Adipocyte (in vitro differentiated cells): ENCODE data around the gene PIAS4.

ENCODE experiments used
- DNase-seq: peaks from one replicate; pipeline ENCODE4 v3.0.0-alpha.2; 2015; ENCODE audit warnings: low read depth
- H3K27me3 ChIP-seq: replicated peaks from 2 replicates; pipeline ENCODE4 v1.7.0; 2013; ENCODE audit warnings: mild to moderate bottlenecking, low read length, moderate library complexity; ENCODE audit not compliant: control insufficient read depth, insufficient read depth
- H3K36me3 ChIP-seq: 2 replicates; pipeline ENCODE4 v1.7.0; 2013; ENCODE audit warnings: low read length, mild to moderate bottlenecking, moderate library complexity; ENCODE audit not compliant: control insufficient read depth, insufficient read depth, severe bottlenecking
- H3K4me1 ChIP-seq: 2 replicates; pipeline ENCODE4 v1.7.0; 2013; ENCODE audit warnings: mild to moderate bottlenecking, low read length, moderate library complexity; ENCODE audit not compliant: control insufficient read depth, insufficient read depth
- H3K4me3 ChIP-seq: 2 replicates; pipeline ENCODE4 v1.7.0; 2013; ENCODE audit warnings: mild to moderate bottlenecking, low read length, moderate library complexity
- H3K9ac ChIP-seq: 2 replicates; pipeline ENCODE4 v1.7.0; 2013; ENCODE audit warnings: mild to moderate bottlenecking, low read length, moderate library complexity
- H3K9me3 ChIP-seq: 2 replicates; pipeline ENCODE4 v1.7.0; 2013; ENCODE audit warnings: mild to moderate bottlenecking, low read length, moderate library complexity; ENCODE audit not compliant: control insufficient read depth

The PIAS4 gene

GRCh38 chr19:4081441-4082129 lies 74.0 kb downstream of the PIAS4 start:
- DNase-seq = no peak
- H3K27me3 ChIP-seq = no peaks in the 10 kb centered on the region
- H3K4me3 ChIP-seq = no peak overlapping the region
- H3K36me3 ChIP-seq = no peaks in the 10 kb centered on the region
- no peak overlapping the region for H3K9ac ChIP-seq
- H3K9me3 ChIP-seq = no peaks in the 10 kb centered on the region
- H3K4me1 ChIP-seq = no peaks in the 10 kb centered on the region

- Histone ChIP-seq H3K4me1 (no peaks in the 10 kb centered on the region), H3K27me3 (no peaks in the 10 kb centered on the region), H3K9ac (no peak overlapping the region), H3K36me3 (no peaks in the 10 kb centered on the region), H3K9me3 (no peaks in the 10 kb centered on the region), H3K4me3 (no peak overlapping the region)
- no peak for DNase-seq
These were observed 74.6 kb downstream of the PIAS4 start for GRCh38 chr19:4082172-4082571.

DNA sequence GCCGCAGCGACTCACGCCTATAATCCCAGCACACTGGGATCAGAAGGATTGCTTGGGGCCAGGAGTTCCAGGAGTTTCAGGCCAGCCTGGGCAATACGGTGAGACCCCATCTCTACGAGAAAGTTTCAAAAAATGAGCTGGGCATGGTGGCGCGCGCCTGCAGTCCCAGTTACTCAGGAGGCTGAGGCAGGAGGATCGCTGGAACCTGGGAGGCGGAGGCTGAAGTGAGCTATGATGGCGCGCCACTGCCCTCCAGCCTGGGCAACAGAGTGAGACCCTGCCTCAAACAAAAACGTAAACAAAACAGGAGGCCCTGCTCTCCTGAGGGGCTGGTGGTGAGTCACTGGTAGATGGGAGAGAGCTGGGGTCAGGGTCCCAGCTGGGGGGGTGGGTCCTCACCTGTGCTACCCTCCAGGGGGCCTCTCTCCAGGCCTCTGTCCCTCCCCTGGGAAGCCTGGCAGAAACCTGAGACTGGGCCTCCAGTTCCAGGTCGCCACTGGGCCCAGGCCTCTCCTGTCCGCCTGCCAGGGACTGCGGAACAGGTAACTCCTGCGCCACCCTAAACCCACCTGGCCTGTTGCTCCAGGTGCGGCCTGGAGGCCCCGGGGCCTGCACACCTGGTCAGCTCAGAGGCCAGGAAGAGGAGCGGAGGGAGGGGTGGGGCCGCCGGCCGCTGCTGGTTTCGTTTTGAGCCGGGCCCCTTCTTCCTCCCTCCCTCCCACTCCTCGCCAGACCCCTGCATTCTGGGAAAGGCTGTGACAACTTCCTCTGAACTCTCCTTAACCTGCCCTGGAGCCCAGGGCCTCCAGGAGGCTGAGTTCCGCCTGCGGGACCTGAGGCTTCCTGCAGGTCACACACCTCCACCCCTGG lies 76.4 kb downstream of the PIAS4 start:
- DNase-seq = no peak
- no peaks in the 10 kb centered on the region for H3K4me1 ChIP-seq

DNA sequence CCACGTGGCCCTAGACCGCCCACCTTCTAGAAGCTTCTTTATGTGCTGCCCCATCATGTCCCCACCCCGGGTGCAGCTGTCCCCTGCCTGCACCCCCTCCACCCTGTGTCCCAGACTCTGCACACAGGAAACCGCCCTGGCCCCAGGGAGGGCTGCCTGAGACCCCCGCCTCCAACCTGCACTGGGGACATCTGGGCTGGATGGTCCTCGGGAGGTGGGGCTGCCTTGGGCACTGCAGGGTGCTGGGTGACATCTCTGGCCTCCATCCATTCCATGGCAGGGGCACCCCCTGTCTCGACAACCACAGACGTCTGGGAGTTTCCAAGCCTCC lies 77.0 kb downstream of the PIAS4 start:
- Histone ChIP-seq H3K9me3 (no peaks in the 10 kb centered on the region), H3K4me1 (no peaks in the 10 kb centered on the region)
- no peak for DNase-seq

More for the DNA sequence above, 76.4 kb downstream of the PIAS4 start:
- Histone ChIP-seq H3K4me3 (no peak overlapping the region), H3K27me3 (no peaks in the 10 kb centered on the region), H3K9me3 (no peaks in the 10 kb centered on the region), H3K36me3 (peaks cover 1% of the 10 kb centered on the region), H3K9ac (no peak overlapping the region)

GRCh38 chr19:4086411-4086867 lies 78.9 kb downstream of the PIAS4 start:
- H3K36me3 ChIP-seq = peaks cover 22% of the 10 kb centered on the region
- H3K9me3 ChIP-seq = no peaks in the 10 kb centered on the region
- H3K4me1 ChIP-seq = no peaks in the 10 kb centered on the region
- DNase-seq = no peak
- H3K4me3 ChIP-seq = no peak overlapping the region
- no peaks in the 10 kb centered on the region for H3K27me3 ChIP-seq
- H3K9ac ChIP-seq = no peak overlapping the region

More for the DNA sequence above, 77.0 kb downstream of the PIAS4 start:
- no peak overlapping the region for H3K9ac ChIP-seq
- peaks cover 7% of the 10 kb centered on the region for H3K36me3 ChIP-seq
- H3K4me3 ChIP-seq = no peak overlapping the region
- no peaks in the 10 kb centered on the region for H3K27me3 ChIP-seq

GRCh38 chr19:4087787-4088679 lies 80.5 kb downstream of the PIAS4 start:
- Histone ChIP-seq H3K4me3 (no peak overlapping the region), H3K27me3 (no peaks in the 10 kb centered on the region), H3K36me3 (peaks cover 34% of the 10 kb centered on the region), H3K9ac (no peak overlapping the region), H3K4me1 (no peaks in the 10 kb centered on the region), H3K9me3 (no peaks in the 10 kb centered on the region)
- DNase-seq = no peak

GRCh38 chr19:4088975-4089374 lies 81.4 kb downstream of the PIAS4 start:
- Histone ChIP-seq H3K36me3 (peaks cover 44% of the 10 kb centered on the region), H3K9ac (no peak overlapping the region), H3K4me1 (no peaks in the 10 kb centered on the region), H3K27me3 (no peaks in the 10 kb centered on the region), H3K9me3 (no peaks in the 10 kb centered on the region), H3K4me3 (no peak overlapping the region)
- no peak for DNase-seq
